Endodermal cell (in vitro differentiated cells): ENCODE results near the gene RAPGEF2. TPM values are rescaled to one million over a fixed set of nuclear protein-coding genes. Genes with fewer than 3 reads are reported as not detected.

Experiments
- DNase-seq: peaks from one replicate; pipeline ENCODE4 v3.0.0-alpha.2; 2017
- H3K27ac ChIP-seq: 2 replicates; pipeline ENCODE4 v1.5.1; 2013; ENCODE audit warnings: mild to moderate bottlenecking, low read depth, low read length, moderate library complexity
- H3K27me3 ChIP-seq: 2 replicates; pipeline ENCODE4 v1.6.1; 2013; ENCODE audit warnings: mild to moderate bottlenecking, low read length, moderate library complexity; ENCODE audit not compliant: insufficient read depth, control insufficient read depth, poor library complexity, severe bottlenecking
- H3K36me3 ChIP-seq: 2 replicates; pipeline ENCODE4 v1.7.0; 2013; ENCODE audit warnings: mild to moderate bottlenecking, low read length, moderate library complexity; ENCODE audit not compliant: control insufficient read depth, insufficient read depth
- H3K4me1 ChIP-seq: one replicate; pipeline ENCODE4 v1.7.0; 2013; ENCODE audit warnings: low read length; ENCODE audit not compliant: control insufficient read depth, insufficient read depth
- H3K4me3 ChIP-seq: 2 replicates; pipeline ENCODE4 v1.5.1; 2013; ENCODE audit warnings: mild to moderate bottlenecking, low read length, moderate library complexity
- H3K9ac ChIP-seq: 2 replicates; pipeline ENCODE4 v1.6.1; 2013; ENCODE audit warnings: mild to moderate bottlenecking, low read length, moderate library complexity; ENCODE audit not compliant: poor library complexity, severe bottlenecking; ENCODE audit errors: extremely low read depth
- H3K9me3 ChIP-seq: 2 replicates; pipeline ENCODE4 v1.6.1; 2013; ENCODE audit warnings: mild to moderate bottlenecking, low read length, moderate library complexity; ENCODE audit not compliant: control insufficient read depth
- H3K27ac Mint-ChIP-seq: 2 replicates; pipeline ENCODE4 v1.8.0; 2020; ENCODE audit warnings: mixed read lengths
- H3K27me3 Mint-ChIP-seq: 2 replicates; pipeline ENCODE4 v1.8.0; 2021; ENCODE audit warnings: mild to moderate bottlenecking, mixed read lengths; ENCODE audit not compliant: insufficient read depth
- H3K36me3 Mint-ChIP-seq: 2 replicates; pipeline ENCODE4 v1.8.0; 2020; ENCODE audit warnings: low read depth, mixed read lengths
- H3K4me1 Mint-ChIP-seq: 2 replicates; pipeline ENCODE4 v1.8.0; 2020; ENCODE audit warnings: mixed read lengths
- H3K4me3 Mint-ChIP-seq: 2 replicates; pipeline ENCODE4 v1.8.0; 2020; ENCODE audit warnings: mild to moderate bottlenecking, moderate library complexity, mixed read lengths
- H3K9me3 Mint-ChIP-seq: 2 replicates; pipeline ENCODE4 v1.8.0; 2020; ENCODE audit warnings: mild to moderate bottlenecking, mixed read lengths
- CTCF ChIP-seq: fragments of 200-600 bp; sonication (generic); conservative IDR thresholded peaks from 2 replicates; pipeline ENCODE4 v1.5.0; 2021; ENCODE audit warnings: antibody characterized with exemption, mild to moderate bottlenecking
- WGBS, 2 experiments: methylation state at CpG; one replicate each; pipeline versions ENCODE4 v1.1.5 to v1.1.7; 2013; ENCODE audit warnings: missing lambda C conversion rate in 2 of 2, mixed read lengths in 1 of 2; ENCODE audit not compliant: insufficient coverage in 1 of 2, insufficient read length in 1 of 2; 5-methylcytosine and 5-hydroxymethylcytosine counted together
- total RNA-seq, 2 donors: library from RNA; stranded (reverse); fragmentation: NEBNext Ultra II Directional in 1 of 2; extraction: Animal tissue kit (Norgen Biotek cat#: 25700) in 1 of 2; gene quantifications; 2 replicates in 1 of 2; 3 replicates in 1 of 2; pipeline ENCODE4 v1.2.1, GENCODE V29; 2021

Gene RAPGEF2
- total RNA-seq, 2 donors from 2014 or later, result 63.4 to 78.2 TPM

GRCh38 chr4:159358226-159358625 lies 255.3 kb downstream of the RAPGEF2 start:
- Histone ChIP-seq H3K9me3 (no peaks in the 10 kb centered on the region), H3K9ac (no peak overlapping the region), H3K4me3 (no peak overlapping the region), H3K4me1 (no peaks in the 10 kb centered on the region), H3K36me3 (peaks cover 74% of the 10 kb centered on the region), H3K27me3 (no peaks in the 10 kb centered on the region), H3K27ac (no peak overlapping the region)
- H3K36me3 Mint-ChIP-seq, result peaks cover 68% of the 10 kb centered on the region
- H3K9me3 Mint-ChIP-seq, result no peaks in the 10 kb centered on the region
- no peak overlapping the region for H3K4me3 Mint-ChIP-seq
- WGBS, 2 experiments, result 91 to 94% methylated on average over 2 of the region's 2 CpGs
- H3K4me1 Mint-ChIP-seq, result no peaks in the 10 kb centered on the region
- H3K27ac Mint-ChIP-seq, result no peak overlapping the region
- TF ChIP-seq CTCF, result no peak
- no peak for DNase-seq
- H3K27me3 Mint-ChIP-seq, result no peaks in the 10 kb centered on the region

GRCh38 chr4:159360549-159360948 lies 257.7 kb downstream of the RAPGEF2 start:
- no peaks in the 10 kb centered on the region for H3K9me3 Mint-ChIP-seq
- TF ChIP-seq CTCF, result no peak
- Histone ChIP-seq H3K9me3 (no peaks in the 10 kb centered on the region), H3K9ac (no peak overlapping the region), H3K4me1 (no peaks in the 10 kb centered on the region), H3K27ac (no peak overlapping the region), H3K4me3 (no peak overlapping the region), H3K36me3 (peaks cover 61% of the 10 kb centered on the region), H3K27me3 (no peaks in the 10 kb centered on the region)
- no peaks in the 10 kb centered on the region for H3K4me1 Mint-ChIP-seq
- 93 to 100% methylated on average over 2 to 3 of the region's 3 CpGs for WGBS, 2 experiments
- H3K27me3 Mint-ChIP-seq, result no peaks in the 10 kb centered on the region
- peaks cover 61% of the 10 kb centered on the region for H3K36me3 Mint-ChIP-seq
- no peak for DNase-seq
- no peak overlapping the region for H3K4me3 Mint-ChIP-seq
- H3K27ac Mint-ChIP-seq, result no peak overlapping the region

GRCh38 chr4:159363361-159363760 lies 260.5 kb downstream of the RAPGEF2 start:
- Mint-ChIP-seq H3K27ac (no peak overlapping the region), H3K9me3 (peaks cover 2% of the 10 kb centered on the region), H3K36me3 (peaks cover 42% of the 10 kb centered on the region), H3K4me3 (no peak overlapping the region), H3K27me3 (no peaks in the 10 kb centered on the region), H3K4me1 (no peaks in the 10 kb centered on the region)
- 85 to 94% methylated on average over 3 of the region's 3 CpGs for WGBS, 2 experiments
- no peaks in the 10 kb centered on the region for H3K4me1 ChIP-seq
- H3K27ac ChIP-seq, result no peak overlapping the region
- no peak overlapping the region for H3K9ac ChIP-seq
- H3K9me3 ChIP-seq, result no peaks in the 10 kb centered on the region
- no peak for DNase-seq
- H3K4me3 ChIP-seq, result no peak overlapping the region
- H3K27me3 ChIP-seq, result no peaks in the 10 kb centered on the region
- H3K36me3 ChIP-seq, result peaks cover 44% of the 10 kb centered on the region
- TF ChIP-seq CTCF, result no peak
